NCI-H226 (cell line): ENCODE data around the gene ARRB1.
"Not testable (repeated sequence)": the region's sequence is repeated elsewhere in the genome, so short reads cannot be mapped to it uniquely, and the experiment has no call there.

Experiments used
- DNase-seq: peaks from one replicate; pipeline ENCODE4 v3.0.0-alpha.2; 2015

The ARRB1 gene

DNA sequence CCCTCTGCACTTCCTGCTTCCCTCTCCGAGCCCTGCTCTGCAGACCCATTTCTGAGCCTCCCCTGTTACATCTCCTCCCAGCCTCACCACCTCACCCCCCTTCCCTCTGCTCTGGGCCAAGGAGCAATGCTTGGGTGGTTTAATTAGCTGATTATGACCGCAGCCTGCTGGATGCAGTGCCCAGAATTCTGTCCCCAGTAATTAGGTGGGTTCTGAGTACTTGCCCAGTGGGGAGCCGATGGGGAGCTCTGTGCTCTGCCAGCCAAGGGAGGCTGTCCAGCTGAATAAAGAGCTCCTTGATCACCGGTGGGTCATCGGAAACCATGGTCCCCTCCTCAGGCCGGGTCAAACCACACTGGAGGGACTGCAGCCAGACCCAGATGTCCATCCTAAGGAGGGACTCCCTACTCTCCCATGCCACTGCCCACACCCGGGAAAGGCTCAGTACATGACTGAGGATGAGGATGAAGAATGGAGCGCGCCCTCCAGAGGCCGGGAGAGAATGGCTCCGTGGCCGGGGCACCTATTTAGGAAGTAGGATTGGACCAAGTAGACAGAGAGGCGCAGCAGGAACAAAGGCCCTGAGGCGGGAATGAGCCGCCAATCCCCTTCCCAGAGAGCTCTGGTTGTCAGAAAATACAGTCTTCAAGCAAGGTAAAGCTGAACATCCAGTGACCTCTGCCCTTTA, 9.1 kb downstream of the ARRB1 start:
- no peak for DNase-seq

- no peak for DNase-seq
These were observed 9.8 kb downstream of the ARRB1 start for GRCh38 chr11:75341612-75342011.

DNA sequence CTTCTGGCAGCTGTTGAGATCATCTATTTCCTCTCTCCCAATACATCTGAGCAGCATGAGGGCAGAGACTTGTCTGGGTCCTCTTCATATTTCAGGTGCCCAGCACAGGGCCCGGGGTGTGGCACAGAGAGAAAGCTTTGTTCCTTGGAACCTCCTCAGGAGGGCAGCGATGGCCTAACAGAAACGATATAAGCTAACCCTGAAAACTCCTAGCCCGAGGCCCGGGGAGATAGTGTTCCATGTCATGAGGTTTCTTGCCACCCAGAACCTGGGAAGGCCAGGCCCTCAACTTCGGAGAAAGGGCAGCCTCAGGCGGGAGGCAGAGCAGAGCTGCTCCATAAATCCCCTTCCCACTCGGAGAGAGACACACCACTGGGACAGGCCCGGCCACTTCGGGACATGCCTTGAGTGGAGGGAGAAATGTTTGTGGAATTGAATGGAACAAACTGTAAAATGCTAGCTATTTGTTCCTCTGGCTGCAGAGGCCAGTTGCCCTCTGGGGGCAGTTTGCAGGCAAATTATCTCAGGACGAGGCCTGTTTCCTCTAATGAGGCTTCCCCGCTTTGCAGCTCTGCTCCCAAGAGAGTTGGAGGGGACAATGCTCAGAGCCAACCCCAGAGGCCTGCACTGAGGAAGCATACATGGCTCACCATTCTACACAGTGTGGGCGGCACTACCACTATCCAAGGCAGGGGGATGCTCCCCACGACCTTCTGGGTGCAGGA, 11.6 kb downstream of the ARRB1 start:
- DNase-seq = no peak

DNA sequence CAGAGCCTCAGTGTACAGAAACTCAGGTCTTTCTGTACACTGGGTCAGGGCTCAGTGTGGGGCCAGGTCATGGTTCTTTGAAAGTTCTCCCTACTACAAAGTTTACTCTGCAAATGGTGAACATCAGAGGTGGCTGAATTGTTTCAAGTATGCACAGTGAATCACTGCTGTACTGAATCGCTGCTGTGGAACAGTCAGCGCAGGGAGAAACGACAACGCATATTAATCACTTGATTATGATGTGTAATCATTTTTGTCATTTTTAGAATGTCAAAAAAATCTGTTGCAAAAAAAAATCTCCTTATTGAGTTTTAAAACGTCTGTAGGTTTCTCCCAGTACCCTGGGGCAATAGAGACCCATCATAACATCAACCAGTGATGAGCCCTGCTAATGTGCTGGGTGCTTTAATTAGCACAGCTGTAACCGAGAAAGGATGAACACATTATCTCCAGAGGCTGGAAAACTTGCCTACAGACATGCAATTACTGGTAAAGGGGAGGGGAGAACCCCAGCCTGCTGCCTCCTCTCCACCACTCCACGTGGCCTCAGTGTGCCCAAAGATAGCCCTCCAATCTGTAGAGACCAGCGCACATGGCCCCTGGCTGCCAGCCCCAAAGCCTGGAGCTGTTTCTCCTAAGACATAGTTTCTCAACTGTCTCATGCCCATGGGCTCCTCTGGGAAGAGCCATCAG, 12.8 kb downstream of the ARRB1 start:
- no peak for DNase-seq

DNA sequence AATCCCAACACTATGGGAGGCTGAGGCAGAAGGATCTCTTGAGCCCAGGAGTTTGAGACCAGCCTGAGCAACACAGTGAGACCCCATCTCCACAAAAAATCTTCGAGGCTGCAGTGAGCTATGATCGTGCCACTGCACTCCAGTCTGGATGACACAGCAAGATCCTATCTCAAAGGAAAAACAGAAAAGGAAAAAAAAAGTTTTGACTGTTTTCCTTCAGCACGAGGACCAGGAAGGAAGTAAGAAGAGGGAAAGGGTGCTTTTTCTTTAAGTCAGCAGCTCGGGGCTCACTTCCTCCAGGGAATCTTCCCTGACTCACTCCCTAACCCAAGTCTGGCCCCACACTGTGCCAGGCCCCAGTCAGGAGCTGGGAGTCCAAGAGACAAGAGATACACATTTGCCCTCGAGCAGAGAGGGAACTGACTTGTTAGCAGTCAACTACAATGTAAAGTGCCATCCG, 14.2 kb downstream of the ARRB1 start:
- DNase-seq = peak; percentile 90

DNA sequence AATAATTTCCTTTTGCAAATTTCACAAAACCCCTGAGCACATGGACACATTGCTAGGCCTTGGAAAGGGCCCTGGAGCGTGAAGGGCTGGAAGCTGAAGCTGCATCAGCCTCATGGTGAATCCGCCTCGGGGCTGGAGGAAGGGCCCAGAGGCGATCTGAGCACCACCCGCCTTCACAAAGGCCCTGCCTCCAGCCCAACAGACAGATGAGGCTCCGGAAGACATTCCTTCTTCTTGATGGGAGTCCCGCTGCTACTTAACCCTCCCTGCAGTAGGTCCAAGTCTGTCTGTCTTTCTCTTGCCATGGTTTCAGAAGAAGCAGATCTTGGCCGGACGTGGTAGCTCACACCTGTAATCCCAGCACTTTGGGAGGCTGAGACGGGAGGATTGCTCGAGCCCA, 16.5 kb downstream of the ARRB1 start:
- no peak for DNase-seq

GRCh38 chr11:75334402-75334891, 17.0 kb downstream of the ARRB1 start:
- DNase-seq = no peak

DNA sequence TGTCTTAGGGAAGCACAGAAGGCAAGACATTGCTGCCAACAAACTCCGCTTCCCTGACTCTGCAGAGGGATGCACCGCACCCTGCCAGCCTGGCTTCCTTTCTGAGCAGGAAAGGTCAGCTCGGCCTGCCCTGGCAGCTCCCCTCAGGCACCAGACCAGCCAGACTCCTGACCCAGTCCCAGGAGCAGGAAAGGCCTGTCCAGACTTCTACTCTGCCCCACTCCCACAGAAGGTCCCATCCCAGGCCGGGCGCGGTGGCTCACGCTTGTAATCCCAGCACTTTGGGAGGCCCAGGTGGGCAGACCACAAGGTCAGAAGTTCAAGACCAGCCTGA, 17.7 kb downstream of the ARRB1 start:
- DNase-seq = no peak

DNA sequence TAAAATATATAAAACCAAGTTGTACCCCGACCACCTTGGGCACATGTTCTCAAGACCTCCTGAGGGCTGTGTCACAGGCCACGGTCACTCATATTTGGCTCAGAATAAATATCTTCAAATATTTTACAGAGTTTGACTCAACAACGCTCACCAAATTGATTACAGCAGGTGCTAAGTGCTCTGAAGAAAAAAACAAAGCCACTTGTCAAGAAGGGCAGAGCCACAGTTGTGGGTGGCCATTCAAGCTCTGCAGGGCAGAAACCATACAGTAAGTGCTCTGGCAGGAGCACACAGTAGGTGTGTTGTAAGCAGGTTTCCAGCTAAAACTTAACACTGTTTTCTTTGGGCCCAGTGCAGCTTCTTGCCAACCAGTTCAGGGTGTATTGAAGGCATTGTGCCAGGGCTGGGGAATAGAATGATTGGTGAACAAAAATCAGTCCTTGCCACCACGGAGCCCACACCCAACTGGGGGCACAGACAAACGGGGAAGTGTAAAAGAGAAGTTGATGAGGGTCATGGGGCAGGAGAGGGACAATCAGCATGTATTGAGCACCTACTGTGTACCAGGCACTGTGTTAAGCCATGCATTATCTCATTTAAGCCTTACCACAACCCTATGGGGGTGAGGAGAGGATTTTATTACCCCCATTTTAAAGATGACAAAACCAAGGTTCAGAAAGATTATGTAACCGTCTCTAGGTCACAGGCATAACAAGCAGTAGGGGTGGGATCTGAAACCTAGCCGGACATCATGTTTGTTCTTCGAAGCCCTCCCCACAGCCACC, 18.2 kb downstream of the ARRB1 start:
- no peak for DNase-seq

DNA sequence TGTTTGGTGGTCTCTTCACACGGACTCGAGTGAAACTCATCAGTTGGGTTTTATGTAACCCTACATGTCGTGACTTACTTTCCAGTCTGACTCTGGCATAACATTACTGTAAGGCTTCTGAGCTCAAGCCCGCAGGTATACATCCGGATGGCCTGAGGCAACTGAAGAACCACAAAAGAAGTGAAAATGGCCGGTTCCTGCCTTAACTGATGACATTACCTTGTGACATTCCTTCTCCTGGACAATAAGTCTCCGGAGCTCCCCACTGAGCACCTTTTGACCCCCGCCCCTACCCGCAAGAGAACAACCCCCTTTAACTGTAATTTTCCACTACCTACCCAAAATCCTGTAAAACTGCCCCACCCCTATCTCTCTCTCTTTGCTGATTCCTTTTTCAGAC, 19.7 kb downstream of the ARRB1 start:
- not testable (repeated sequence) for DNase-seq

DNA sequence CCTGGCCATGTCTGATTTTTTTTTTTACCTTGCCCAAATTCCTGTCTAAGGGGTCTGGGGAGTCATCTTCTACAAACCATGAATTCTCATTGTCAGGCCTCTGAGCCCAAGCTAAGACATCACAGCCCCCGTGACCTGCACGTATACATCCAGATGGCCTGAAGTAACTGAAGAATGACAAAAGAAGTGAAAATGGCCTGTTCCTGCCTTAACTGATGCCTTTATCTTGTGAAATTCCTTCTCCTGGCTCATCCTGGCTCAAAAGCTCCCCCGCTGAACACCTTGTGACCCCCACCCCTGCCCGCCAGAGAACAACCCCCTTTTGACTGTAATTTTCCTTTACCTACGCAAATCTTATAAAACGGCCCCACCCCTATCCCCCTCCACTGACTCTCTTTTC, 20.2 kb downstream of the ARRB1 start:
- DNase-seq = not testable (repeated sequence)

DNA sequence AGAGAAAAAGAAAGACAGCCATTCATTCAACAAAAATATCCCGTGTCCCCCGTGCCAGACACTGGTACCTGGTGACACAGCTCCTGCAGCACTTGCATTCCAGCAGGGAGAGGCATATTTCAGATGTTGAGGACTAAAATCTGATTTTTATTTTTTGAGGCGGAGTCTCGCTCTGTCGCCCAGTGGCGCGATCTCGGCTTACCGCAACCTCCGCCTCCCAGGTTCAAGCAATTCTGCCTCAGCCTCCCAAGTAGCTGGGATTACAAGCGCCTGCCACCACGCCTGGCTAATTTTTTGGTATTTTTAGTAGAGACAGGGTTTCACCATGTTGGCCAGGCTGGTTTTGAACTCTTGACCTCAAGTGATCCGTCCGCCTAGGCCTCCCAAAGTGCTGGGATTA, 20.6 kb downstream of the ARRB1 start:
- DNase-seq = not testable (repeated sequence)

DNA sequence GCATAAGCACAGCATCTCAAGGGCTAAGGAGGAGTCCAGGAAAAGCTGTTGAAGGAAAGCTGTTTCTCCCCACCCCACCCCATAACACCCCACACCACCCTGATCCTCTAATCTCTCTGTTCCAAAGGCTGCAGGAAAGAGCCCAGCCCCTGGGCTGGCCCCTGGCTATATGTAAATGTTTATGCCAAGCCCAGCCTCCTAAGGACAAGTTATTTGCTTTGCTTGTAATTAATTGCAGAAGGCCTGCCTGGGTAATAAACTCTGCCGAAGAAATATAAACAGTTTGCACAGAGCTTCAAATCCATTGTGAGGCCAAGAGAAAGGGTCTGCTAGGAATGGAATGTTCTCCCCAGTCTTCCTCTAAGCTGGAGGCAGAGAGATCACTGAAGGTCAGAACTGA, 21.2 kb downstream of the ARRB1 start:
- DNase-seq = no peak

DNA sequence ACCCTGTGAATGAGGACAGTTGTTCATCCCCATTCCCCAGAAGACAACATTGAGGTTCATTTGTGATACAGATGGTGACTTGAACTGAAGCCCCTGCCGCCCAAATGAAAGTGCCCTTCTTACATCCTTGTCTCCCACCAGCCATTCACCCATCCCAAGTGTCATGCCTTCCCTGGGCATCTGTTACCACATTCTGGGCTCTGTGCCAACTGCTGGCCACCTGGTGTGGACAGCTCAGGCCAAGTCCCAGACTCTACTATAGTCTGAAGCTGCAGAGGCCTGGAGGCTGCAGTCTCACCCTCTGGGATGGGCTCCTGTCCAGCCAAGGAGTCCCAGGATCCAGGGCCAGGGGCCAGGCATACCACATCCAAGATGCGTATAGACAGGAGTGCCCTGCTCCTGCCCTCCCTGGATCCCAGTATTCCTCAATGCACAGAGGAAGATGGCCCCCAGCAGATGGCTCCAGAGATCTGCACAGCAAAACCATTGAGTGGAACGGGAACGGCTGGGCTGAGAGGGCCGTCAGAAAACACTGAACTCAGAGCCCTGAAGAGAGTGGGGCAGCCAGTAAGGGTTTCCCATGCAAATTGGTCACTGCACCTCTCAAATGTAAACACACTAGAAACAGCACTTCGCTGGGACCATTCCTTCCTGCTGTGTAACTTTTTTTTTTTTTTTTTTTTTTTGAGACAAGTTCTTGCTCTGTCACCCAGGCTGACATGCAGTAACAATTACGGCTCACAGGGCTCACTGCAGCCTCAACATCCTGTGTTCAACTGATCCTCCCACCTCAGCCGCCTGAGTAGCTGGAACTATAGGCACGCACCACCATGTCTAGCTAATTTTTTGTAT, 22.8 kb downstream of the ARRB1 start:
- DNase-seq = peak; percentile 64

DNA sequence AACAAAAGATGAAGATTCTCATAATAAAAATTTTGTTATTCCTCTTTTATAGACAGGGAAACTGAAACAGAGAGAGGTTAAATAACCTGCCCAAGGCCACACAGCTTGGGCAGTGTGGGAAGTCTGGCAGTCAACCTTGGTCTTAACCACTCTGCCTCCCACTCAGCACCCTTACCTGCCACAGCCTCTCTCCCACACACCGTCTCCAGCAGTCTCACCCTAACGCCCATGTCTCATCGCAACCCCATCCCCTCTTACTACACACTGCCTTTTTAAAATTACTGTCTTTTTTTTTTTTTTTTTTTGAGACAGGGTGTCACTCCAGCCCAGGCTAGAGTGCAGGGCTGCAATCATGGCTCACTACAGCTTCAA, 25.0 kb downstream of the ARRB1 start:
- DNase-seq = peak; percentile 79

GRCh38 chr11:75325713-75326438, 25.6 kb downstream of the ARRB1 start:
- DNase-seq = peak; percentile 96

GRCh38 chr11:75324740-75325139, 26.7 kb downstream of the ARRB1 start:
- no peak for DNase-seq

- DNase-seq = no peak
These were observed 27.3 kb downstream of the ARRB1 start for GRCh38 chr11:75324189-75324588.

DNA sequence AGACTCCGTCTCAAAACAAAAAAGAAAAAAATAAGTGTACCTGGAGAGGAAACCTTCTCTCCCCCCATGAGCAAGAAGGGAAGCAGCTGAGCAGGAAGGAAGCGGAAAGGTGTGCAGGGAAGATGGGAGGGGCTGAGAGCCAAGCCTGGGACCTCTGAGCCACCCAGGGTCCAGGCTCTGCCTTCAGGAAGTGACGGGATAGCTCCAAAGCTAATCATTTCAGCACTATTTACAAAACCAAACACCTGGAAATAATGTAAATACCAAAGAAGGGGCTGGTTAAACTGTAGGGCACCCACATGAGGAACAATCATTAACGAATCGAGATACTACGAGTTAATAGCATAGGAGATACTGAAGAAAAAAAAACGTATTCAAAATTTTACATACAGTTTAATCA, 27.9 kb downstream of the ARRB1 start:
- DNase-seq = no peak

- no peak for DNase-seq
These were observed 30.8 kb downstream of the ARRB1 start for GRCh38 chr11:75320643-75321042.

DNA sequence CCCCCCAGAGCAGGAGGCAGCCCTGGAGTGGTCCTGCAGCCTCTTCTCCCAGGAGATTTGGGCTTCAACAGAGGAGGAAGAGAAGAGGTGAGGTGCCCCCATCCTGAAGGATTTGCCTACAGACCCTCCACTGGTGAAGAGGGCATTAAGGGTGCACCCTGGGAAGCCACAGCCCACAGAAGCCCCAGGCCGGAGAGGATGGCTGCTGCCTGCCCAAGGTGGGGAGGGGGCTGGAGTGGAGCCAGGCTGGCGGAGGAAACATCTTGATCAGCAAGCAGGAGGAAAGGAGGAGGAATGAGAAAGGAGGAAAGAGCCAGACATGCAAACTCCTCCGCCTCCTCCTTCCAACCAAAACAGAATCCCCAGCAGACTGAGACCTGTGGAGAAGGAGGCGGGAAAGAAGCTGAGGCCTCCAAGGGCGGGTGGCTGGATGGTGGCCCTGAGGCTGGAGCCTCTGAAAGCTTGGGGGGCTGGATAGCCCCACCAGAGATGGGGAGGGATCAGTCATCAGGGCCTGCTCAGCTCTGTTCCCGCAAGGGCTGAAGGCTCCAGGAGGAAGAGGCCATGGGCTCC, 31.3 kb downstream of the ARRB1 start:
- DNase-seq = no peak
